H1 (cell line): ENCODE data around the gene JAKMIP1. TPM values are rescaled to one million over a fixed set of nuclear protein-coding genes. Genes with fewer than 3 reads are reported as not detected.

Source experiments
- GTF2F1 ChIP-seq: IDR thresholded peaks from 2 replicates; pipeline ENCODE4 v1.6.1; 2012; ENCODE audit warnings: low read depth, low read length, improper control_type of control experiment, borderline replicate concordance
- polyA plus RNA-seq, 7 experiments: library from polyadenylated mRNA; depleted of rRNA in 3 of 7; stranded (reverse) in 5 of 7; unstranded in 2 of 7; fragments of >200 nt in 5 of 7; fragments of 200-250 nt in 2 of 7; gene quantifications; 1 replicate in 5 of 7; 2 replicates in 1 of 7; 4 replicates in 1 of 7; pipeline versions ENCODE4 v1.2.1 to v1.2.3, GENCODE V29; 2011 to 2013; ENCODE audit warnings: missing spikeins in 2 of 7, mixed read lengths in 2 of 7
- total RNA-seq: library from RNA; stranded (reverse); fragmentation: NEBNext Ultra II Directional; extraction: Animal tissue kit (Norgen Biotek cat#: 25700); gene quantifications from 2 replicates; pipeline ENCODE4 v1.2.1, GENCODE V29; 2021

Gene JAKMIP1
- total and polyA plus RNA-seq, 2 of the 8 experiments (the other 6 are each of a cell fraction or from before 2014, with no cell fraction given), result 2.5 to 4.4 TPM

GRCh38 chr4:6087669-6088341 lies 112.5 kb downstream of the JAKMIP1 start (continued):
- no peak for TF ChIP-seq GTF2F1
